Measurements from ENCODE around the gene GRB2.
"Not testable (repeated sequence)": the region's sequence is repeated elsewhere in the genome, so short reads cannot be mapped to it uniquely, and the experiment has no call there.

Gene GRB2

DNA sequence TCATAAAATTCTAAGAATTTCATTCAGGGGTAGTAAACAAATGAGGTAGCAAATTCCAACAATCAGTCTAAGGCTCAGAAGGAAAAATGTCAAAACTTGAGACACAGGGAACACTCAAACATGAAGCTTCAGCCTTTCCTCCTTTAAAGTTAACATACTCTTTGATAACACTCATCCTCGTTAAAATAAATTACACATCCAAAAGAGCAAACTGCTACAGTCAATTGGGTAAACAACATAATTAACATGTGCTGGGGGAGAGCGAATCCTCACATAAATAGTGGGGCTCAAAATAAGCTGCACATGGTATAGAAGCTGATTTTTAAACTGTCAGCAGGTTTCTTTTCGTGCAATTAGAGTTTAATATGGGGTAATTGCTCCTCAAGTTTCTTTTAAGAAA lies 12.9 kb downstream of the GRB2 start:
- in situ Hi-C loops (cut with HindIII; ENCODE audit: low sequenced_read_pairs): loop anchor here (5.0 kb wide), 1 partner anchor 50 kb away; no protein-coding TSS in a partner anchor

DNA sequence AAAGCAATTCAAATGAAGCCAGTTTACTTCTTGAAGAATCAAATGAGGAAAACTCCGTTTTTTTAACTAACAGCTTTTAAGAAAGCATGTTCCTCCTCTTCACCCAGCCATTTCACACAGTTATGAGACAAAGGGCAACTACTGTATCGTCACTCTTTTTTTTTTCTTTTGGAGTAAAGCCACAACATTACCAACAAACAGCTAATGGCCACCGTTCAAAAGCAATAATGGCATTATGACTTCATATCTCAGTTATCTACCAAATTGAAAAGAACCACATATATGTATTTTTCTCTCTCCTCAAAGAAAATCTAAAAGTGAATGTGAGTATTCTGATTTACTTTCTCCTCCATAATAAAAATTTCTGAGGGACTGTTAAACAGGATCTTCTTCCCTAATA lies 14.5 kb downstream of the GRB2 start:
- in situ Hi-C loops (cut with HindIII; ENCODE audit: low sequenced_read_pairs): loop anchor here (5.0 kb wide), 1 partner anchor 49 kb away; no protein-coding TSS in a partner anchor

DNA sequence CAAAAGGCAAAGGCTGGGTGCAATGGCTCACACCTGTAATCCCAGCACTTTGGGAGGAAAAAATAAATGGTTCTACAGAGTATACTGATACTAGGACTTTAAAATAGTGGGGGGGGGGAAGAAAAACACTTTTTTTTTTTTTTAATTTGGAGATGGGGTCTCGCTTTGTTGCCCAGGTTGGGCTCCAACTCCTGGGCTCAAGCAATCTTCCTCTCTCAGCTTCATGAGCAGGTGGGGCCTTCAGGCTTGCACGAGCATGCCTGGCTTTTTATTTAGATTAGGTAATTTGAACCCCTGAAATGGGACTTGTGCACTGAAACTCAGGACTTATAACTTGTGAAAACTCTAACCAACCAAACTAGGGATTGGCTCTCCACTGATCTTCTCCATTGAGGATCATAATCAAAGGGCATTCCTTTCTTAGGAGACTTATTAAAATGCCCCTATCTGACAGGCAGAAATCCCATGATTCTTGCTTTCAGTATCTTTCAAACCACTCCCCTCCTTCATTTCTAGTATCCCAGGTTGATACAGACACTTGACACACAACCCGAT lies 16.9 kb downstream of the GRB2 start:
- in situ Hi-C loops (cut with HindIII; ENCODE audit: low sequenced_read_pairs): no loop called here

DNA sequence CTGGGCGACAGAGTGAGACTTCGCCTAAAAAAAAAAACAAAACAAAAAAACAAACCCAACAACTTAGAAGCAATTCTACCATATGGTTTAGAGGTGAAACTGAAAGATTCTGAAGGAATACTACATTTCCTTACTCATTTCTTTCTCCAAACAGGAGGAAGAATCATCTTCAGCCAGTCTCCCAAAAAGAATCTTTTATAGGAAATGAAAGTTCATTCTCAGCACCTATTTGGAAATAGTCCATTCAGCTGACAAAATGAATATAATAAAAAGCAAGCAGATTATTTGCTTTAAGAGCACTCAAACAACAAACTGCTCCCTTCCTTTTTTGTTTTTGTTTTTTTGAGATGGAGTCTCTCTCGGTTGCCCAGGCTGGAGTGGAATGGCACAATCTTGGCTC lies 17.7 kb downstream of the GRB2 start:
- in situ Hi-C loops (cut with HindIII; ENCODE audit: low sequenced_read_pairs): no loop called here

DNA sequence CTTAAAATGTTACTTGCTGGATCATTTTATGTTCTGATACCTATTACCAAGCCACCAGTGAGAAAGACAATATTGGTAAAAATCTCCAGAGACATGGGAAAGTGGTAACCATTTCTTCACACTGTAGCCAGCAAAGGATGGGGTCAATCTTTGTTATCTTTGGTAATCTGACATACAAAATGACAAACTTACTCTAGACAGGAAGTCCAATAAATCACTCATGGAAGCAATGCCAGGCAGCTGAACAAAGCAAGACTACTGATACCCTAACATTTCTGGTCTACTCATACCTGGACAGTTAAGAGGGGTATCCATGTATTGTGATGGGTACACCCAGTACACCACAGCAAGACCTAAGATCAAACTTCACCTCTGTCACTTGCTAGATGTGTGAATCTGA lies 19.0 kb downstream of the GRB2 start:
- in situ Hi-C loops (cut with HindIII; ENCODE audit: low sequenced_read_pairs): no loop called here

DNA sequence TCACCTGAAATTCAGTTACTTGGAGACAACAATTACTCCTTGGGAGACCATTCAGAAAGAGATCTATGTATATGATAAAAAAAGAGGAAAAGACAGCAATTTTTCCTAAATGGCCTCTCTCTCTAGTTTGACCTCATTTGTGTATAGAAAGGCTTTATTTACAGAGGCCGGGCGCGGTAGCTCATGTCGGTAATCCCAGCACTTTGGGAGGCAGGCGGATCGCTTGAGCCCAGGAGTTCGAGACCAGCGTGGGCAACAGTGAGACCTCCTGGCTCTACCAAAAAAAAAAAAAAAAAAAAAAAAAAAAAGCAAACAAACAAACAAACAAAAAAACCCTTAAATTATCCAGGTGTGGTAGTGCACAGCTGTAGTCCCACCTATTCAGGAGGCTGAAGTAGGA lies 20.7 kb downstream of the GRB2 start:
- in situ Hi-C loops (cut with HindIII; ENCODE audit: low sequenced_read_pairs): no loop called here

DNA sequence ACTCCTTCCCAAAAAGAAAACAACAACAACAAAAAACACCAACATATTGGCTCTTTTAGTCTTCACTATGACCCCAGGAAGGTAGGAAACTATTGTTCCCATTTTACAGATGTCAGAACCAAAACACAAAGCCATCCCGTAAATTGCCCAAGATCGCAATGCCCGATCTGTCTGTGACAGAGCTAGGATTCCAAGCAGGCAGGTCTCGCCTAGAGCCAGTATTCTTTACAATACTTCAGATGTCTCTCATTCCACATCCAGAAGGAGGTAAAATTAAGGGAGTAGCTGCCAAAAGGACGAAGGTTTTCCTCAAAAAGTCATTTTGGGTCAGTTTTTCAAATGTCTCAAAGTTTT lies 21.7 kb downstream of the GRB2 start:
- in situ Hi-C loops (cut with HindIII; ENCODE audit: low sequenced_read_pairs): no loop called here

DNA sequence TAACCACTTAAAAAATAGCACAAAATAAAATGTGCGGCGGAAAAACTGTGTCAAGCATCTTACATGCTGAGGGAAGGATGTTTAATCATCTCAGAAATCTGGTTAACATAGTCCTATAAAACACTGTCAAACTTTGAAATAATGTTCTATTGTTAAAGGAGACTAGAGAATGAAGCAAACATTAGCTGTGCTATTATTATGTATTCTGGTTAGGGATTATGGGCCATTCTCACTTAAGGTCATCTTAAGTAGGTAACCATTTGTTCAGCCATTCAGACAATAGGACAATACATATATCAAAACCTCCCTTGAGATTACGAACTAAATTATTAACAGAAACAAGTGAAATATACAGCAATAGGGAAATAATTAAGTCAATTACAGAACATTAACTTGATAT lies 24.7 kb downstream of the GRB2 start:
- in situ Hi-C loops (cut with HindIII; ENCODE audit: low sequenced_read_pairs): no loop called here

DNA sequence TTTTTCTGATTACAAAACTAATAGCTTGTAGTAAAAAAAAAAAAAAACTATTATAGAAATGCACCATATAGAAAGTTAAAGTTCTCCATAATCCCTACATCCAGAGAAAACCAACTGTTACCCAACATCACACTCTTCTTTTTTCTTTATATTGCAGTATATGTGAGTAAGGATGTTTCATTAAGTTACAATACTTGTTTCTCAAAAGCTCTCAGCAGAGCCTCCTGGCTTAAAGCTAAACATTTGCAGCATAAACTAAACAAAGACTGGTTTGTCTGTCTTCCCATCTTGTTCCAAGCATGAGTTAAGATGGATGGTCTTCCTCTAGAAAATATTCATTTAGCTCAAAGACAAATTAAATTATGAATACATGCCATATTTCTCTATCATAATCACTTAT lies 25.2 kb downstream of the GRB2 start:
- in situ Hi-C loops (cut with HindIII; ENCODE audit: low sequenced_read_pairs): no loop called here

DNA sequence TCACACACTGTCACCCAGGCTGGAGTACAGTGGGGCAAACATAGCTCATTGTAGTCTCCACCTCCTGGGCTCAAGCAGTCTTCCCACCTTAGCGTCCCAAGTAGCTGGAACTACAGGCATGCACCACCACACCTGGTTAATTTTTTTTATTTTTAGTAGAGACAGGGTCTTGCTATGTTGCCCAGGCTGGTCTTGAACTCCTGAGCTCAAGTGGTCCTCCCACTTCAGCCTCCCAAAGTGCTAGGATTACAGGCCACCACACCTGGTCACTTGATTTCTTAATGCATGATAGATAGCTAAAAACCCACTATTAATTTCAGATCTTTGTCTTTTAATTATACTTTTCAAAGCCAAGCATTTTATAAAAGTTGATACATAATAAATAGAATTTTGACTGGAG lies 26.1 kb downstream of the GRB2 start:
- in situ Hi-C loops (cut with HindIII; ENCODE audit: low sequenced_read_pairs): not testable (repeated sequence)

DNA sequence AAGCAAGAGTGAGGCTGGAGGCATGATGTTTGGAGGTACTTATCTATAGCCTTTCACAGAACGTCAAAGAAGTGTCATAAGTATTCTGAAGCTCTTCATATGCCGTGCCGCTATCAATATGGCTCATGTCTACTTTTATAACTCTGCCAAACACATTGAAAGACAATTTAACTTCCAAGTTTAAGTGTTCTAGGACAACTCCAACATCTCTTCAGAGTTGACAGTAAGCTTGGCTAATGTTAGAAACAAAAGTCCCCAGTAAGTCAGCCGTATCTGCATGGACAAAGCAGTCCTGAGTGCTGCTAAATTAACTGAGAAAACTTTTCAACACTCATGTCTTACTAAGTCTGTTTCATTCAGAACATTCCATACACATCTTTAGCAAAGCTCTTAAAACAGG lies 32.2 kb downstream of the GRB2 start:
- in situ Hi-C loops (cut with HindIII; ENCODE audit: low sequenced_read_pairs): no loop called here

DNA sequence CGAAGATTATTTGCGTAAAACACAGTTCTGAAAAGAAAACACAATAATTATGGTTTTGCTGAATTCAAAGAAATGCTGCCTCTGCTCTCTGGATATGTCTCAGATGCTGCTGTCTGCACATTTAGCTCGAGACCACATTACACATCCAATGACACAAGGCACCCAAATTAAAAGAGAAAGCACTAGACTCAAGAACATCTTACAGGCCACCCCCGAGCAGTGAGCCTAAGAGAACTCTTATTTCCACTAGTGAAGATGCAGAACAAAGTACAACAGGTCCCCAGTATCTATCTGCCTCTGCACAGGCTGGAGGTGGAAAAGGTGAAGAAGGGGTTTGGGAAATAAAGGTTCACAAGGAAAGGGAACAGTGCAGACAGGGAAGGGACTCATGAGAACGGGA lies 33.5 kb downstream of the GRB2 start:
- in situ Hi-C loops (cut with HindIII; ENCODE audit: low sequenced_read_pairs): no loop called here

DNA sequence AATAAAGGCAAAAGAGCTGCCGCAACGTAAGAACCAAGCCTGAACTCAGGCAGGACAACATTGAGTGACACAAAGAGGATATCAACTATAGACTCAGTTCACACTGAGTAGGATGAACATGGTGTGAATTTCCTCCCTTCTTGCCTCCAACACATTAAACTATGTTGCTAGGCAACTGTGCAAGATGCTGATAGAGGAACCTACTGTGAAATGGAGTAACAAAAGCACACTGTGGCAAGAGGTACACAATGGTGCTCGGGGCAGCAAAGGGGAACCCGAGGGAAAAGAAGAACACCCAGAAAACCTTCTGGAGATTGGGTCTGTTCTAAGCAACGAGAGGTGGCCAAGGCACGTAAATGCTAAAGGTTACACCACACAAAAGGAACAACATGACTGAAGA lies 34.1 kb downstream of the GRB2 start:
- in situ Hi-C loops (cut with HindIII; ENCODE audit: low sequenced_read_pairs): no loop called here

DNA sequence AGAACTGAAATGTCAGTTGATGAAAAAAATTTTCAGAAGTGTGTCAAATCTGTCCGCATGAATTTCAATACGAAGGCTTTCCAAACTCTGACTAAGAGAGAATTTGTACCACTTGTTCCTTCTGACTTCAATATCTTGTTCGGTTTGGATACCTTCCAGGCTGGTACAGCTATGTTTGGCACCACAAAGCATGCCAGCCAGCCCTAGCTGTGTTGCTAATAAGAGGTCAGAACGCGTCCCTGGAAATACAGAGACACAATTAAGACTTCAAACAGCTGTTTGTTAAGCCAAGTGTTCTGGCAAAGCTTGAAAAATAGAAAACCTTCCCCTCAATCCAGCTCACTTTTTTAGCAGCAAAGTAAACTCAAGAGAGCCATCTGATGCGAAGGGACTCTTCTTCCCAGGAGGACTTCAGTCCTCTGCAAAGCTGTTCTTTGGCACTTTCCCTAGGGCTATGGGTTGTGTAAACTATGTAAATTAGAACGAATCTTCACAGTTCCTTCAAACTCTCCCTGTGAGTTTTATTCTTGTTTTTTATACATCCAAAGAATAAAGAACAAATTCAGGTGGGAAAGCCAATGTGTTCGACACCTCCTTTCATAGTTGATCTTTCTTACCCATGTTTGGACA lies 35.1 kb downstream of the GRB2 start:
- in situ Hi-C loops (cut with HindIII; ENCODE audit: low sequenced_read_pairs): no loop called here

DNA sequence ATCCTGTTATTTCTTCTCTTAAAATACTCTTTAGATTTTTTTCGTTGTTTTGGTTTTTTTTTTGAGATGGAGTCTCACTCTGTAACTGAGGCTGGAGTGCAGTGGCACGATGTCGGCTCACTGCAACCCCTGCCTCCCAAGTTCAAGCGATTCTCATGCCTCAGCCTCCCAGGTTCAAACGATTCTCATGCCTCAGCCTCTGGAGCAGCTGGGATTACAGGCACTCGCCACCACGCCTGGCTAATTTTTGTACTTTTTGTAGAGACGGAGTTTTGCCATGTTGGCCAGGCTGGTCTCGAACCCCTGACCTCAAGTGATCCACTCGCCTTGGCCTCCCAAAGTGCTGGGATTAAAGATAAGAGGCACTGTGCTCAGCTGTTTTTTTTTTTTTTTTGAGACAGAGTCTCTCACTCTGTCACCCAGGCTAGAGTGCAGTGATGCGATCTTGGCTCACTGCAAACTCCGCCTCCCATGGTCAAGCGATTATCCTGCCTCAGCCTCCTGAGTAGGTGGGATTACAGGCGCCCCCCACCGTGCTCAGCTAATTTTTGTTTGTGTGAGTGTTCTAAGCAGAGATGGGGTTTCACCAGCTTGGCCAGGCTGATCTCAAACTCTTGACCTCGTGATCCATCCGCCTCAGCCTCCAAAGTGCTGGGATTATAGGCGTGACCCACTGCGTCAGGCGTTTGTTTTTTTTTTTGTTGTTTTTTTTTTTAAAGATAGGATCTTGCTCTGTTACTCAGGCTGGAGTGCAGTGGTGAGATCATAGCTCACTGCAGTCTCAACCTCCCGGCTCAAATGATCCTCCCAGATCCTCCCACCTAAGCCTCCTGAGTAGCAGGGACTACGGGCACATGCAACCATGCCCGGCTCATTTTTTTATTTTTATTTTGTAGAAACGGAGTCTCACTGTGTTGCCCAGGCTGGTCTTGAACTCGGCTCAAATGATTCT lies 37.4 kb downstream of the GRB2 start:
- in situ Hi-C loops (cut with HindIII; ENCODE audit: low sequenced_read_pairs): not testable (repeated sequence)

DNA sequence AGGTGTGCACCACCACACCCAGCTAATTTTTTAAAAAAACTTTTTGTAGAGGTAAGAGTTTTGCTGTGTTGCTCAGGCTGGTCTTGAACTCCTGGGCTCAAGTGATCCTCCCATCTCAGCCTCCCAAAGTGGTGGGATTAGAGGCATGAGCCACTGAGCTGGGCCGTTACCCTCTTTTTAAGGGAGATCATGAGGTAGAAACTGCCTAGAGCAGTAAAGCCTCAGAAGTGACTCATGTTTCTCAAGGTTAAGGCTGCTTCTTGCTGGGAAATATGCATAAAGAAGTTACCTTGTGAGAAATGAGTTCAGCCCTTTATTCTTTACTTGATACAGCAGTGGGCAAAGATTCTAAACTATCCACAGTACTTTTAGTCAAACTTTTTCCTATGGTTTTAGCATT lies 38.2 kb downstream of the GRB2 start:
- in situ Hi-C loops (cut with HindIII; ENCODE audit: low sequenced_read_pairs): no loop called here

DNA sequence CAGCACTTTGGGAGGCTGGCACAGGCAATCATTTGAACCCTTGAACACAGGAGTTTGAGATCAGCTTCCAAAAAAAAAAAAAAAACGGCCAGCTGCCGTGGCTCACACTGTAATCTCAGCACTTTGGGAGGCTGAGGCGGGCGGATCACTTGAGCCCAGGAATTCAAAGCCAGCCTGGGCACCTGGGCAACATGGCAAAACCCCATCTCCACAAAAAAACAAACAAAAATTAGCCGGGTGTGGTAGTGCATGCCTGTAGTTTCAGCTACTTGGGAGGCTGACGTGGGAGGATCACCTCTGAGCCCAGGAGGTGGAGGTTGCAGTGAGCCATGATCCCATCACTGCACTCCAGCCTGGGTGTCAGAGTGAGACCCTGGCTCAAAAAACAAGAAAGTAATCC lies 39.0 kb downstream of the GRB2 start:
- in situ Hi-C loops (cut with HindIII; ENCODE audit: low sequenced_read_pairs): no loop called here

DNA sequence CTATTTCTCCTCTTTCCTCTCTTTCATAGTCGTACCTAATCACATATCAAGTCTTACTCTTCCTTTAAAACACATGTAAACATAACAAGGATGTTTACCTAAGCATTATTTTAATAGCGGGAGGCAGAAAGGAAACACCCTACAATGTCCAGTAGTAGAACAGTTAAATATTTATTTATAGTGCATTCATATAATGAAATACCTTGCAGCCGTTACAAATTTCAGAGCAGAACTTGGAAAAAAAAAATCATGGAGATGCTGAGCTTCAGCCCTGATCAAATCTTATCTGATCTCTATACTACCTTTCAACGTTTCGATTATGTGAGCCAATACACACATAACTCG lies 39.6 kb downstream of the GRB2 start:
- in situ Hi-C loops (cut with HindIII; ENCODE audit: low sequenced_read_pairs): no loop called here

DNA sequence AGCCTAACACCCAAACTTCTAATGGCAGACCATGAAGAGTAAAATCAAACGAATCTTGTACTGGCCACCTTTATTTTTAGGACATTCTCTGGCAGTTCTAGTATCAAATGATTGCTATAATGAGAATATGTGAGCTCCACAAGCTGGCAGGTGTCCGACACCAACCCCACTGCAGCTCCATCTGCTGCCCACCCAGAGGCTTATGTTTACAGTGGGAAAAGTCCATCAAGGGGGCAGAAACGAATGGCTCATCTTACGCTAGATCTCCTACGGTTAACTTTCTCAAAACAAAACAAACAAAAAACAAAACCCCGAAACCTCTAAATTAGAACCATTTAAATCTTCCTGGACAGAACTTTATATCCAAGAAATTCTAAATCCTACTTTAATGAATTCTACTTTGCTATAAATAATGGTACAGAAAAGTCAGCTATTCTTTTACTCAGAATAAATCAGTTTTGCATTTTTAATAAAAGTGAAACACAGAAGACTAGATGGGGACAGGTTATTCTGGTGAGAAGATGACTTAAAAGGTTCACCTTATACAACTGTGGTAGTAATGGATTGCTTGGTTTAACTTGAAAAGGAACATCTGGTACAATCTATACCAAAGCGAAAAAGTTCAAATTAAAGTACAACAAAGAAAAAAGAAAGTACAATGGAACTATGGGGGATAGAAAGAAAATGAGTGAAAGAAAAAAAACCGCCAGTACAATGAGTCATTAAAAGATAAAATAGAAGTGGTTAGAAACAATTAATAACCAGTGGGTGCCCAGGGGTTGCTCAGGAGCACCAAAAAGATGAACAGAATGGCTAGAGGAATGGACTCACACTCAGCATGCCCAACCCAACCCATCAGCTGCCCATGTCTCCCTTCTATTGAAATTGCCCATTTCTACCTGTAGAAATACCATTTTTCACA lies 40.2 kb downstream of the GRB2 start:
- in situ Hi-C loops (cut with HindIII; ENCODE audit: low sequenced_read_pairs): no loop called here

DNA sequence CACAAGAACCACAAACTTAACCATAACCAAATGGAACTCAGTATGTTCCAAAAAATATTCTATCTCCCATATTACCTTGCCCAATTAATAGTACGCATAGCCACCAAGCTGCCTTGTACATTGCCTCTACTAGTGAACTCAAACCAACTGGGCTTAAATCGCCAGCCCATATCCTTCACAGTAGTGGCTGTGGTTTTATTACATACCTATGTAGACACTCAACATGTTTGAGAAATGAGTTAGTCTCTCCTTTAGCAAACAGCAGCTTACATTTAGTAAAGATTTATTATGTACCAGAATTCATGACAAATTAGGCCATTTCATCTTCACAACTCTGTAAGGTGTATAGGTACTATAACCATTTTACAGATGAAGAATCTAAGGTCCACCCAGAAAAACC lies 41.4 kb downstream of the GRB2 start:
- in situ Hi-C loops (cut with HindIII; ENCODE audit: low sequenced_read_pairs): no loop called here

DNA sequence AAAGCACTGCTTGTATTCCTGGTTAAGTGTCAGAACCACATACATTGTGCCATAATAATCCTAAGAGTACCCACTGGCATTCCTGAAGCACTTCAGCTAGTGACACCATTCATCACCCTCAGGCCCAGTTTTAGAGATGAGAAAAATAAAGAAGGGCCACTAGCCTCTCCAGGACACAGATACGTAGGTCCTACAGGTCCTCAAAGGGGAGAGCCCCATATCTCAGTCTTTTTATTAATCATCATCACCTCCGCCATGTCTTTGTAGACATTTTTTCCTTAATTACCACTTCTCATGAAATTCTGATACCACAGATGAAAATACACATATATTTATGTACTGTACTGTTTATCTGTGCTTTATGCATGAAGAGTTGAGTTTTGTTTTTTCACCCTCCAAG lies 43.5 kb downstream of the GRB2 start:
- in situ Hi-C loops (cut with HindIII; ENCODE audit: low sequenced_read_pairs): no loop called here
